GM21528 (cell line): Measurements from ENCODE around the gene ZNF74.
"Not testable (repeated sequence)": the region's sequence is repeated elsewhere in the genome, so short reads cannot be mapped to it uniquely, and the experiment has no call there.

Experiments used
- ATAC-seq: cut with Tn5 transposase; IDR thresholded peaks from one replicate; pipeline ENCODE4 v1.9.1; 2021; ENCODE audit warnings: mild to moderate bottlenecking, moderate library complexity; ENCODE audit not compliant: unreplicated experiment, low FRiP score

The ZNF74 gene

GRCh38 chr22:20441631-20442484 is 47.9 kb downstream of the ZNF74 start:
- ATAC-seq = no peak

- ATAC-seq = no peak
These were observed 48.7 kb downstream of the ZNF74 start for GRCh38 chr22:20442485-20443284.

- no peak for ATAC-seq
These were observed 50.4 kb downstream of the ZNF74 start for GRCh38 chr22:20444325-20444724.

GRCh38 chr22:20446383-20446970 is 52.5 kb downstream of the ZNF74 start:
- ATAC-seq = no peak

- ATAC-seq = no peak
These were observed 54.7 kb downstream of the ZNF74 start for GRCh38 chr22:20448630-20449029.

DNA sequence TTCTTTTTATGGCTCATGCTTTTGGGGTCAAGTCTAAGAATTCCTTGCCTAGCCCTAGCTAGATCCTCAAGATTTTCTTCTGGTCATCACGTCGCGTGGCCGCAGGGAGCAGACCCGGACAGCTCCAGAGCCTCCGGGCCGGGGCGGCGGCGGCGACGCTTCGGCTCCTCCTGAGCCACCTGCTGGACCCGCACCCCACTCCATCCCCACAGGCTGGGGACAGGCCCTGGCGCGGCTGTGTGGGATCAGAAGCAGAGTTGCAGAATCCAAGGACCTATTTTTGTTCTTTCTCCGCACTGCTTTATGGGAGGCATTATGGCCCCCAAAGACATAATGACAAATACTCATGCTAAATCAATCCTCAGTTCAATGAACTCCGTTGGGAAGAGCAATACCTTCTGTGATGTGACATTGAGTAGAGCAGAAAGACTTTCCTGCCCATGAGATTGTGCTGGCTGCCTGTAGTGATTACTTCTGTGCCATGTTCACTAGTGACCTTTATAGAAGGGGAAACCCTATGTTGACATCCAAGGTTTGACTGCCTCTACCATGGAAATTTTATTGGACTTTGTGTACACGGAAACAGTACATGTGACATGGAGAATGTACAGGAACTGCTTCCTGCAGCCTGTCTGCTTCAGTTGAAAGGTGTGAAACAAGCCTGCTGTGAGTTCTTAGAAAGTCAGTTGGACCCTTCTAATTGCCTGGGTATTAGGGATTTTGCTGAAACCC is 56.0 kb downstream of the ZNF74 start:
- no peak for ATAC-seq

DNA sequence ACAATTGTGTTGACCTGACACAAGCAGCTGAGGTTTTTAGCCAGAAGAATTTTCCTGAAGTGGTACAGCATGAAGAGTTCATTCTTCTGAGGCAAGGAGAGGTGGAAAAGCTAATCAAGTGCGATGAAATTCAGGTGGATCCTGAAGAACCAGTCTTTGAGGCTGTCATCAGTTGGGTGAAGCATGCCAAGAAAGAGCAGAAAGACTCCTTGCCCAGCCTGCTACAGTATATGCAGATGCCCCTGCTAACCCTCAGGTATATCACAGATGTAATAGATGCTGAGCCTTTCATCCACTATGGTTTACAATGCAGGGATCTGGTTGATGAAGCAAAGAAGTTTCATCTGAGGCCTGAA is 56.6 kb downstream of the ZNF74 start:
- no peak for ATAC-seq

GRCh38 chr22:20451129-20451778 is 57.3 kb downstream of the ZNF74 start:
- ATAC-seq = not testable (repeated sequence)

GRCh38 chr22:20451920-20452319 is 58.0 kb downstream of the ZNF74 start:
- no peak for ATAC-seq

GRCh38 chr22:20453222-20453621 is 59.3 kb downstream of the ZNF74 start:
- ATAC-seq = no peak

- ATAC-seq = no peak
These were observed 61.7 kb downstream of the ZNF74 start for GRCh38 chr22:20455709-20456063.

DNA sequence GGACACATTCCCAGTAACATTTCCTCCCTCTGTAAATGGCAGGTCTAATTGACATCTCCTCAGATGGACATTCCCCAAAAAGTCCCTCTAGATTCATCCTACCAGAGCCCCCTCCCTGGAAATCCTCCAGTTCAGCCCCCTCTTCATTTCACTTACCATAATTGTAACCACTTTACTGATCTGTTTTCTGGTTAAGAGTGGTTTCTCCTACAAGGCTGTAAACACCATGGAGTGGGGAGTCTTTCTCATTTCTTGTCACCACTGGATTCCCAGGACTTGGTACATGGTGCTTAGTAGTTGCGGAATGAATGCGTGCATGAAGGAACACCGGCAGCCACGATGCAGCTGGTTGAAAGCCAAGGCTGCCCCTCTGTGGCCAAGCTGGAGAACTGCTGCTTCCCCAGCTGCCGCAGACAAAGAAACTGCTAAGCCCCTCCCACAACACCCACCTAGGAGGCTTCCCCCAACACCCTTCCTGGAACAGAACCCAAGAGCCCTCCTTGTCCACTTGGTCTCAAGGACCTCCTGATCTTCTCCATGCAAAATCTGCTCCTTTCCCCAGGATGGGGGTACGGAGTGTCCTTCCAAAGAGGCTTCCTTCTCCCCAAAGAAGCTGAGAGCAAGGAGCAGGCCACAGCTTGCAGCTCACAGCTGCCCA is 62.2 kb downstream of the ZNF74 start:
- no peak for ATAC-seq

- no peak for ATAC-seq
These were observed 62.7 kb downstream of the ZNF74 start for GRCh38 chr22:20456722-20457076.

GRCh38 chr22:20457506-20458240 is 63.7 kb downstream of the ZNF74 start:
- ATAC-seq = no peak
